ENCODE measurements around the gene SYNPR. TPM values are rescaled to one million over a fixed set of nuclear protein-coding genes. Genes with fewer than 3 reads are reported as not detected.

Gene SYNPR
- total RNA-seq, 6 experiments from 2014 or later, result not detected

DNA sequence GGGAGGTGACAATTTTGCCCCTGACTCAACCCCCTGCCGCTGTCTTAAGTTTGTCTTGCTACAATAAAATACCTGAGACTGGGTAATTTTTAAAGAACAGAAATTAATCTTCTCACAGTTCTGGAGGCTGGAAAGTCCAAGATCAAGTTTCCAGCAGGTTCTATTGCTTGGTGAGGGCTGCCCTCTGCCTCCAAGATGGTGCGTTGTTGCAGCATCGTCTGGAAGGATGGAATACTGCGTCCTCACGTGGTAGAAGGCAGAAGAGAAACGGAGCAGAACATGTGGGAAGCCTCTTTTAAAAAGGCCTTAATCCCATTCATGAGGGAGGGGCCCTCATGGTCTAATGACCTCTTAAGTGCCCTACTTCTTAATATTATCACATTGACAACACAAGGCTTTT lies 287.1 kb downstream of the SYNPR start:
- no peak for DNase-seq
- intact Hi-C loops (cut with DNase I), result no loop called here

GRCh38 chr3:63571682-63572081 lies 293.6 kb downstream of the SYNPR start:
- no peaks in the 10 kb centered on the region for H3K9me3 ChIP-seq
- H3K4me1 ChIP-seq, result no peaks in the 10 kb centered on the region
- no peaks in the 10 kb centered on the region for H3K27me3 ChIP-seq
- H3K27ac ChIP-seq, result no peak overlapping the region
- DNase-seq, result no peak
- WGBS (ENCODE audit: insufficient coverage, low coverage, low lambda C conversion rate, missing lambda C conversion rate), result 33% methylated on average over 3 of the region's 3 CpGs
- intact Hi-C loops (cut with DNase I), result no loop called here
- no peak overlapping the region for H3K4me3 ChIP-seq
- no peak for ATAC-seq
- TF ChIP-seq, protein P1, sequence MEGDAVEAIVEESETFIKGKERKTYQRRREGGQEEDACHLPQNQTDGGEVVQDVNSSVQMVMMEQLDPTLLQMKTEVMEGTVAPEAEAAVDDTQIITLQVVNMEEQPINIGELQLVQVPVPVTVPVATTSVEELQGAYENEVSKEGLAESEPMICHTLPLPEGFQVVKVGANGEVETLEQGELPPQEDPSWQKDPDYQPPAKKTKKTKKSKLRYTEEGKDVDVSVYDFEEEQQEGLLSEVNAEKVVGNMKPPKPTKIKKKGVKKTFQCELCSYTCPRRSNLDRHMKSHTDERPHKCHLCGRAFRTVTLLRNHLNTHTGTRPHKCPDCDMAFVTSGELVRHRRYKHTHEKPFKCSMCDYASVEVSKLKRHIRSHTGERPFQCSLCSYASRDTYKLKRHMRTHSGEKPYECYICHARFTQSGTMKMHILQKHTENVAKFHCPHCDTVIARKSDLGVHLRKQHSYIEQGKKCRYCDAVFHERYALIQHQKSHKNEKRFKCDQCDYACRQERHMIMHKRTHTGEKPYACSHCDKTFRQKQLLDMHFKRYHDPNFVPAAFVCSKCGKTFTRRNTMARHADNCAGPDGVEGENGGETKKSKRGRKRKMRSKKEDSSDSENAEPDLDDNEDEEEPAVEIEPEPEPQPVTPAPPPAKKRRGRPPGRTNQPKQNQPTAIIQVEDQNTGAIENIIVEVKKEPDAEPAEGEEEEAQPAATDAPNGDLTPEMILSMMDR (IDR thresholded peaks at IDR 0.05), result no peak
- TF ChIP-seq POLR2A (IDR thresholded peaks at IDR 0.05), result no peak
- no peaks in the 10 kb centered on the region for H3K36me3 ChIP-seq

More for the DNA sequence above, 287.1 kb downstream of the SYNPR start:
- no peak overlapping the region for H3K4me3 ChIP-seq
- ATAC-seq, result no peak
- H3K9me3 ChIP-seq, result no peaks in the 10 kb centered on the region
- H3K27ac ChIP-seq, result no peak overlapping the region
- no peak for TF ChIP-seq POLR2A (IDR thresholded peaks at IDR 0.05)
- TF ChIP-seq, protein P1 (IDR thresholded peaks at IDR 0.05), result no peak
- WGBS (ENCODE audit: insufficient coverage, low coverage, low lambda C conversion rate, missing lambda C conversion rate), result 28% methylated on average over 5 of the region's 6 CpGs
- H3K27me3 ChIP-seq, result no peaks in the 10 kb centered on the region
- H3K36me3 ChIP-seq, result no peaks in the 10 kb centered on the region
- H3K4me1 ChIP-seq, result no peaks in the 10 kb centered on the region

- Histone ChIP-seq H3K4me3 (no peak overlapping the region), H3K27ac (no peak overlapping the region), H3K27me3 (no peaks in the 10 kb centered on the region), H3K9me3 (no peaks in the 10 kb centered on the region), H3K36me3 (no peaks in the 10 kb centered on the region), H3K4me1 (no peaks in the 10 kb centered on the region)
- ATAC-seq, result no peak
- no peak for TF ChIP-seq POLR2A (IDR thresholded peaks at IDR 0.05)
- TF ChIP-seq, protein P1 (IDR thresholded peaks at IDR 0.05), result no peak
- 57% methylated on average over 2 of the region's 2 CpGs for WGBS (ENCODE audit: insufficient coverage, low coverage, low lambda C conversion rate, missing lambda C conversion rate)
- intact Hi-C loops (cut with DNase I), result no loop called here
- no peak for DNase-seq
These were observed 298.7 kb downstream of the SYNPR start for GRCh38 chr3:63576846-63577245.

GRCh38 chr3:63578858-63579257 lies 300.8 kb downstream of the SYNPR start:
- Histone ChIP-seq H3K36me3 (no peaks in the 10 kb centered on the region), H3K27me3 (no peaks in the 10 kb centered on the region), H3K9me3 (no peaks in the 10 kb centered on the region), H3K4me3 (no peak overlapping the region), H3K27ac (no peak overlapping the region), H3K4me1 (no peaks in the 10 kb centered on the region)
- 38% methylated on average over 2 of the region's 2 CpGs for WGBS (ENCODE audit: insufficient coverage, low coverage, low lambda C conversion rate, missing lambda C conversion rate)
- intact Hi-C loops (cut with DNase I), result no loop called here
- no peak for TF ChIP-seq POLR2A (IDR thresholded peaks at IDR 0.05)
- TF ChIP-seq, protein P1 (IDR thresholded peaks at IDR 0.05), result no peak
- ATAC-seq (no peak), DNase-seq (no peak)

DNA sequence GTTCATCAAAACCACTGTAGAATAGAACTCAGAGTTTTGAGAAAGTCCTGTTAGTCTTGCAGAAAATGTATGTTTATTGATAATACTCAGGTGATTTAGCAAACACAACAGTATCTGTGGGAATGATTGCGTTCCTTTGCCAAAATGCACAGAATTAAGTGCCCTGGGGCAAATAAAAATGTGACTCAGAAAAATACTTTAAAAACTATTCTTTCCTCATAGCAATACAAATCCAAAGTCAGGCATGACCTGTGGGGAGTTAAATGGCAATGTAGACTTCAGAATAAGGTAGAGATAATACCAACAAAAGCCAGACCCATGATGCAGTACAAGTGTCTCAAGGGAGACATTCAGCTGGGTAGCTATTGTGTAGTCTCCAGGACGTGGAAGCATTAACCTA lies 302.0 kb downstream of the SYNPR start:
- Histone ChIP-seq H3K4me3 (no peak overlapping the region), H3K27me3 (no peaks in the 10 kb centered on the region), H3K4me1 (no peaks in the 10 kb centered on the region), H3K9me3 (no peaks in the 10 kb centered on the region), H3K36me3 (no peaks in the 10 kb centered on the region), H3K27ac (no peak overlapping the region)
- intact Hi-C loops (cut with DNase I), result no loop called here
- 46% methylated on average over 2 of the region's 2 CpGs for WGBS (ENCODE audit: insufficient coverage, low coverage, low lambda C conversion rate, missing lambda C conversion rate)
- DNase-seq (no peak), ATAC-seq (no peak)
- TF ChIP-seq POLR2A (IDR thresholded peaks at IDR 0.05), result no peak
- TF ChIP-seq, protein P1 (IDR thresholded peaks at IDR 0.05), result no peak

Data from right lobe of liver (tissue), 6 donors.